CD4-positive, alpha-beta T cell treated with Interleukin-15 for 1 hour (primary cell): ENCODE results near the gene ADGRL4.
"Not testable (repeated sequence)": the region's sequence is repeated elsewhere in the genome, so short reads cannot be mapped to it uniquely, and the experiment has no call there.

Experiments
- DNase-seq: peaks from one replicate; pipeline ENCODE4 v3.0.0-alpha.2; 2020

Gene ADGRL4

GRCh38 chr1:79006564-79006963, at the start of gene ADGRL4:
Gene ADGRL4, minus strand, starts transcription at chr1:79006730. Its CDS starts 76 bp downstream, at chr1:79006654.
- DNase-seq: no peak

- DNase-seq: no peak
Measured at GRCh38 chr1:79055856-79056255, 49.3 kb upstream of the ADGRL4 start.

GRCh38 chr1:79052829-79053449, 46.4 kb upstream of the ADGRL4 start:
- DNase-seq: no peak

GRCh38 chr1:79044974-79045650, 38.6 kb upstream of the ADGRL4 start:
- no peak for DNase-seq

GRCh38 chr1:79043506-79043905, 37.0 kb upstream of the ADGRL4 start:
- DNase-seq: no peak

- no peak for DNase-seq
Measured at GRCh38 chr1:79042539-79042938, 36.0 kb upstream of the ADGRL4 start.

- DNase-seq: no peak
Measured at GRCh38 chr1:79042117-79042516, 35.6 kb upstream of the ADGRL4 start.

GRCh38 chr1:79041666-79042065, 35.1 kb upstream of the ADGRL4 start:
- DNase-seq: no peak

- no peak for DNase-seq
Measured at GRCh38 chr1:79040424-79041082, 34.0 kb upstream of the ADGRL4 start.

- DNase-seq: no peak
Measured at GRCh38 chr1:79037085-79037484, 30.6 kb upstream of the ADGRL4 start.

GRCh38 chr1:79012500-79012899, 6.0 kb upstream of the ADGRL4 start:
- no peak for DNase-seq

GRCh38 chr1:79010589-79010988, 4.1 kb upstream of the ADGRL4 start:
- no peak for DNase-seq

GRCh38 chr1:79005945-79006344, 585 bp downstream of the ADGRL4 start:
- no peak for DNase-seq

GRCh38 chr1:79004916-79005315, 1.6 kb downstream of the ADGRL4 start:
- DNase-seq: no peak

- DNase-seq: no peak
Measured at GRCh38 chr1:78996791-78997190, 9.7 kb downstream of the ADGRL4 start.

- no peak for DNase-seq
Measured at GRCh38 chr1:78987042-78987441, 19.5 kb downstream of the ADGRL4 start.

- no peak for DNase-seq
Measured at GRCh38 chr1:78980511-78980910, 26.0 kb downstream of the ADGRL4 start.

GRCh38 chr1:78972723-78973122, 33.8 kb downstream of the ADGRL4 start:
- DNase-seq: no peak

- not testable (repeated sequence) for DNase-seq
Measured at GRCh38 chr1:78967091-78967490, 39.4 kb downstream of the ADGRL4 start.

GRCh38 chr1:78958711-78959110, 47.8 kb downstream of the ADGRL4 start:
- DNase-seq: no peak

GRCh38 chr1:78950826-78951225, 55.7 kb downstream of the ADGRL4 start:
- DNase-seq: no peak

GRCh38 chr1:78949227-78949626, 57.3 kb downstream of the ADGRL4 start:
- no peak for DNase-seq

GRCh38 chr1:78919150-78919549, 87.4 kb downstream of the ADGRL4 start:
- no peak for DNase-seq

- no peak for DNase-seq
Measured at GRCh38 chr1:78918157-78918556, 88.4 kb downstream of the ADGRL4 start.
